H54 (cell line): ENCODE results near the gene RERE.

Experiments
- DNase-seq: peaks from one replicate; pipeline ENCODE4 v3.0.0; 2011; ENCODE audit warnings: low spot score, mixed read lengths; ENCODE audit not compliant: insufficient read length
- FAIRE-seq: peaks from 3 replicates; lab custom pipeline; 2011; peaks lifted over from hg19 to GRCh38; lab: Jason Lieb, UNC
- POLR2A ChIP-seq: IDR thresholded peaks from 2 replicates; pipeline ENCODE4 v1.6.1; 2011; ENCODE audit warnings: low read depth, mild to moderate bottlenecking, low read length

The RERE gene

GRCh38 chr1:8478566-8478965 is 338.9 kb downstream of the RERE start:
- FAIRE-seq (no peak), DNase-seq (no peak)
- TF ChIP-seq POLR2A: no peak

- FAIRE-seq (no peak), DNase-seq (no peak)
These were observed 339.5 kb downstream of the RERE start for GRCh38 chr1:8477983-8478362.

GRCh38 chr1:8477166-8477982 is 340.1 kb downstream of the RERE start:
- no peak for TF ChIP-seq POLR2A
- DNase-seq: no peak
- FAIRE-seq: no peak

More at GRCh38 chr1:8477983-8478362, 339.5 kb downstream of the RERE start:
- no peak for TF ChIP-seq POLR2A

DNA sequence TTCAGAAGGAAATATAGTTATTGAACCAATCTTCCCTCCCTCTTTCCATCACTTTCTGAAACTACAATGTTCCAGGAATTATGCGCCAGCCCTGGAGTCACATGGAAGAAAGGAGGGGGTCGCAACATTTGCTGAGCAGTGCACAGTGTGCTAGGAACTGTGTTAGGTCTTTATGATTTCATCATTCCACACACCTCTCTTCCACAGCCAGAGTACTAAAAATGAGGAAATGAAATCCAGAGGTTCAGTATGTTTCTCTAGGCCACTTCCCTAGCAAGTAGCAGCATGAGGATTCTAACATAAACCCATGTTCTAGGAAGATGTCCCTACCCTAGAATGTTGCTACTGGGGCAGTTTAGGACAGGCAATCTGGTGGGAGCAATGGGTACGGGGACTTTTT is 341.4 kb downstream of the RERE start:
- TF ChIP-seq POLR2A: no peak
- FAIRE-seq (no peak), DNase-seq (no peak)

- FAIRE-seq (no peak), DNase-seq (no peak)
These were observed 343.1 kb downstream of the RERE start for GRCh38 chr1:8474369-8474768.

GRCh38 chr1:8473891-8474300 is 343.5 kb downstream of the RERE start:
- no peak for DNase-seq
- TF ChIP-seq POLR2A: no peak
- no peak for FAIRE-seq

More at GRCh38 chr1:8474369-8474768, 343.1 kb downstream of the RERE start:
- no peak for TF ChIP-seq POLR2A

DNA sequence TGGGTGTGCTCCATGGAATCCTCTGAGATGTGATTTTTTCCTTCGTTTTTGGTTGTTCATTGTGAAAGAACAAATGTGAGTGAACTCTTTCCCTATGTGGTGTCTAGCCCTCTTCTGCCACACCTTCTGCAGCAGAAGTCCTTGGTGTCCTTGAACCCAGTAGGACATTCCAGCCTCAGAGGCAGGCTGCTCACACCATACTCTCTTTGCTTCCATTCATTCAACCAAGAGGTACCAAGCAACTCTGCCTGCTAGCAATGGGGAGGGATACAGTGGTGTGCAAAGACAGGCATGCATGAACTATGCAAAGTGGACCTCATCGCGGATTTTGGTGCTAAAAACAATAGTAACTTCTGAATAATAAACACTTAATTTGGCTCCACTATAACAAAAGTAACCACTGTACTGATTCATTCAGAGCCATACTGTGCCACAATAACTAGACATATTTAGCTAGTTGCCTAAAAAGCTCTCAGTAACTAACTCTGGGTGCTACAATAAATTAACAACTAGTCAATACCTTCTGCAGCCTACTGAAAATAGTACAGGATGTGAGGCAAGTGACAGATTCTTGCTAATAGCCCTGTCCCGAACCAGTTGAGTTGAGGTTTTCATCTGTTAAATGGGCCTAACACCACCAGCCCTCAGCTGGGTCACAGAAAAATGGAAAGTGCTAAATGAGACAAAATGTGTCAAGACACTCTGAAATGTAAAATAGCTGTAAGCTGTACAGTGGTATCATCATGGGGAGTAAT is 344.1 kb downstream of the RERE start:
- FAIRE-seq (no peak), DNase-seq (no peak)
- no peak for TF ChIP-seq POLR2A

DNA sequence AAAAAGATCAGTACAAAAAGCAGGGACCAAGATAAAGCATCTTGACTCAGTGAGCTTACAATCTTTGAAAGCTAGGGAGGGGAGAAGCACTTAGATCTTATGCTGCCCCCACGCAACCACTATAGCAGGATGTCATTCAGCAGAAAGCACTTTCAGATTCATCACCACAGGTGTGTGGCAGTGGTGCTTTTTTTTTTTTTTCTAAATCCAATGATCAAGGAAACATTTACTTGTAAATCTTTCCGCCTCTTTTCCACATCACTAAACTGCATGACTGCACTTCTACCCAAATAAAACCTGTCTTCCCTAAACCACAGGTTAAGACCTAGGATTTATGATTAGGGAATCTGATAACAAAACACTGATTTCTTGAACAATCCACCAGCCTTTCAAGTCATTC is 344.8 kb downstream of the RERE start:
- FAIRE-seq (no peak), DNase-seq (no peak)
- no peak for TF ChIP-seq POLR2A

DNA sequence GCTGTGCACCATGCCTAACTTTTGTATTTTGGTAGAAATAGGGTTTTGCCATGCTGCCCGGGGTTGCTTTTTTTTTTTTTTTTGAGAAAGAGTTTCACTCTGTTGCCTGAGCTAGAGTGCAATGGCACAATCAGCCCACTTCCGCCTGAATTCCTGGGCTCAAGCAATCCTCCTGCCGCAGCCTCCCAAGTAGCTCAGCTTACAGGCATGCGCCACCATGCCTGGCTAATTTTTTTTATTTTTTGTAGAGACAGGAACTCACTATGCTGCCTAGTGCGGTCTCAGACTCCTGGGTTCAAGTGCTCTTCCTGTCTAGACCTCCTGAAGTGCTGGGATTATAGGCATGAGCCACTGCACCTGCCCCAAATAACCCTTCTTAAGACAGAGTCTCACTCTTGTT is 346.0 kb downstream of the RERE start:
- DNase-seq: no peak
- no peak for TF ChIP-seq POLR2A
- no peak for FAIRE-seq

- DNase-seq: no peak
- no peak for TF ChIP-seq POLR2A
- FAIRE-seq: no peak
These were observed 348.7 kb downstream of the RERE start for GRCh38 chr1:8468751-8469150.

GRCh38 chr1:8467308-8467707 is 350.1 kb downstream of the RERE start:
- no peak for FAIRE-seq
- no peak for TF ChIP-seq POLR2A
- no peak for DNase-seq

DNA sequence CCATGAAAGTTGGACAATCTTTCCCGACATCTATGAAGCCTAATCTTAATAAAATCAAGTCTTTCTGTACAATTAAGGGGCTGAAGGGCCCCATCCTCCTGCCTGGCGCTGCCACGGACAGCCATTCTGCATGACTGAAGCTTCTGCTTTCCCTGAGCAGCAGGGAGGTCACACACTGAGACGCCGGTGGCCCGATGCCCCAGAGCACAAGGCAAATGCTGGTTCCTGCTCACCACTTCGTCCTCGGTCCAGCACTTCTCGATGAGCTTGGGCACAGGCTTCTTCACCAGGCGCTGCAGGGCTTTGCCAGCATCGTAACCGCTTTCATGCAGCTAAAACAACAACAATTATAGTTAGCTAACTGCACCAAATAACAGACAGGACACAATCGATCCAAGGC is 351.7 kb downstream of the RERE start:
- no peak for TF ChIP-seq POLR2A
- no peak for DNase-seq
- FAIRE-seq: no peak

- DNase-seq (no peak), FAIRE-seq (no peak)
- no peak for TF ChIP-seq POLR2A
These were observed 352.4 kb downstream of the RERE start for GRCh38 chr1:8465013-8465412.

DNA sequence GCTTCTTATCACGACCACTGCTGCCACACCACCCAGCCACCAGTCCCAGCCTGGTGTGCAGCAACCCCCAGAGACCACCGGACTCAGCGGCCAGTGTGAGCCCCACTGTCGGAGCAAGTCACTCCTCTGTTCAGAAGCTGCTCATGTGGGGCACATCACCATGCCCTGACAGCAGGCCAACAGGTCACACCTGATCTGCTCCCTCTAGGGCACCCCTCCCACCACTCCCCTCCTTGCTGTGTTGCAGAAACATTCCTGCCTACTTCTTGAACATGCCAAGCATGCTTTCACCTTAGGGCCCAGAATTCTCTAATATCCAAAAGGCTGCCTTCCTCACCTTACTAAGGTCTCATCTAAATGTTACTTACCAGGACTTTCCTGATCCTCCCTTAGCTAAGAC is 353.1 kb downstream of the RERE start:
- no peak for TF ChIP-seq POLR2A
- no peak for FAIRE-seq
- DNase-seq: no peak
